Activated CD4-positive, alpha-beta T cell treated with anti-CD3 and anti-CD28 coated beads for 1 hour (primary cell): ENCODE data around the gene TPCN1.
A peak's percentile ranks its signal among the peaks of the same experiment; 100 is the strongest.
"Not testable (repeated sequence)": the region's sequence is repeated elsewhere in the genome, so short reads cannot be mapped to it uniquely, and the experiment has no call there.

Experiments
- DNase-seq: peaks from one replicate; pipeline ENCODE4 v3.0.0-alpha.2; 2020

TPCN1 gene

DNA sequence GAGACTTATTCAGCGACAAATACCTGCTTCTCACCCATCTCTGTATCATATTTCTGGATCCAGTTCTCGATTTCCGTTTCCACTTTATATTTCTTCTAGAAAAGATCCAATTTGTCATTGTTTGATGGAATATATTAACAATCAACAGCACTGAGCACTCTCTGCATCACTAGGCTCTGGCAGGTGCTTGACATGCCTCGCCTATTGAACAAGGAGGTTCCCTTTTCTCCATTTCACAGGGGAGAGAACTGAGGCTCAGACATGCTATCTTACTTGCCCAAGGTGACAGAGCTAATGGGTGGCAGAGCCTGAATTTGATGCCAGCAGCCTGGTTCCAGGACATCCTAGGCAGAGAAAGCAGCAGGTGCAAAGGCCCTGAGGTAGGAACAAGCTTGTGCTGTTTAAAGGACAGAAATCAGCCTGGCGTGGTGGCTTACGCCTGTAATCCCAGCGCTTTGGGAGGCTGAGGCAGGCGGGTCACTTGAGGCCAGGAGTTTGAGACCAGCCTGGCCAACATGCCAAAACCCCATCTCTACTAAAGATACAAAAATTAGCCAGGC is 23.7 kb upstream of the TPCN1 start:
- DNase-seq = no peak

DNA sequence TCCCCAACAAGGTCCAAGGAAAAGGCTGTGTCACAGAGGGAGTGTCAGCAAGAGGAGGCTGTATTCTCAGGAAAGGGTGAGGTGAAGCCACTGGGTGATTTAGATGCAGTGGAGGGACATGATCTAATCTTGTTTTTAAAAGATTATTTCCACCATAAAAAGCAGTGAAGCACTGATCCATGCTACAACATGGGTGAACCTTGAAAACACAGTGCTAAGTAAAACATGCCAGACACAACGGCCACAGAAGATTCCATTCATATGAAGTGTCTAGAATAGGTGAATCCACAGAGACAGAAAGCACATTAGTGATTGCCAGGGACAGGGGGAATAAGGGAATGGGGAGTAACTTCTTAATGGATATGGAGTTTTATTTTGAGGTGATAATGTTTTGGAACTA is 23.0 kb upstream of the TPCN1 start:
- DNase-seq = no peak

DNA sequence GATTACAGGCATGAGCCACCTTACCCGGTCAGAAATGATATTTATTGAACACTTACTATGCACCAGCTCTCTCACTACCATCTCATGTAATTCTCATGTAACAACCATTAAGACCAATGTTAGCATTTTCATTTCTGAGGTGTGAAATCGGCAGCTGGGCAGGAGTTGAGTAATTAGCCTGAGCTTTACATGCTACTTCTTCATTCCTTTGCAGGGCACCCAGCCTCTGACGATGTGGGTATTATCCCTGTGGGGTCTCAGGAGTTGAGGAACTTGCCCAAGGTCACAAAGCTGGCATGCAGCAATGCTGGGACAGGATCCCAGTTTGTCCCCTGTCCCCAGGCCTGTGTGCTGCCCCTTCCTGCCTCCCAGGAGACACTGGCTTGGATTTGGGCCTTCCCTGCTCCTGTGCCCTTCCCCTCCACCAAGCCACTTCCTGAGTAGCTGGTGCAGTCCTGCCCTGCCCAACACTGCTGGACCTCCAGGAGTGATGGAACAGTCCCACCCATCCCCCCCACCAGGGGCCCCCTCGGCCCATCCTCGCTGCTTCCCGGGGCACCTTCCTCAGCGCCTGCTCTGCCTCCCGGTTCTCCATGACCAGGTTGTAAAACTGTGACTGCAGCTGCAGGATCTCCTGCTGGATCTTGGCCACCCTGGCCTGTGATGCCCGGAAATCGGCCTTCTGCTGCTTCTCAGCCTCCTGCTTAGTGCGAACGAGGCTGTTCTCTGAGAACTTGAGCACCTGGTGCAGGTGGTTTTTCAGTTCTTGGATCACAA is 21.1 kb upstream of the TPCN1 start:
- DNase-seq = no peak

GRCh38 chr12:113201187-113202177 is 19.8 kb upstream of the TPCN1 start:
- no peak for DNase-seq

DNA sequence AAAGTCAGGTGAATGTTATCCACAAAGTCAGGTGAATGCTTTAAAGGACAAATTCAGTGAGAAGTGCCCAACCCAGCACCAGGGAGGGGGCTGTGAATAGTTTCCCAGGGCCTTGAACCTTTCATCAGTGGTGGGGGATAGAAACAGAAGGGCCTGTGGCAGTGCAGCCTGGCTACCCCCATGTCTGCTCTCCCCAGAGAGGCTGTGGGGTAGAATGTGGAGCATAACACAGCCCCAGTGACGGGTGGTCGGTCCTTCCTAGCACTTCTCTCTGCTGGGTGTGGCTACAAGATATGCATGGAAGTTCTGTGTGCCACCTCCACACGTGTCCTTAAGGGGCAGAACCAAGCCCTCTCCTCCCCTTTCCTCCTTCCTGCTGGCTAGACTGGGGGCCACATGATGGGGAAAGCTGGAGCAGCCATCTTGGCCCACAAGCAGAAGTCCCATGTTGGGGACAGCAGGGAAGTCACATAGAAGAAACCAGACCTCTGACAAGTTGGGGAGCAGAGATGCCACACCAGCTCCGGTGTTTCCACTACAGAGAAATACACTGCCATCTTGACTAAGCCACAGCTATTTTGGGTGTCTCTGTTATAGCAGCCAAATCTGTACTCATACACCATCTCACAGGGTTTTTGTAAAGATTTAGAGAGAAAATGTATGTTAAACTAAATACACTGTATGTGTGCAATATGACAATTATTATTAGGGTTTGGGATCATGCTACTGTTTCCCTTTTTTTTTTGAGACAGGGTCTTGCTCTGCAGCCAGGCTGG is 18.8 kb upstream of the TPCN1 start:
- DNase-seq = no peak

DNA sequence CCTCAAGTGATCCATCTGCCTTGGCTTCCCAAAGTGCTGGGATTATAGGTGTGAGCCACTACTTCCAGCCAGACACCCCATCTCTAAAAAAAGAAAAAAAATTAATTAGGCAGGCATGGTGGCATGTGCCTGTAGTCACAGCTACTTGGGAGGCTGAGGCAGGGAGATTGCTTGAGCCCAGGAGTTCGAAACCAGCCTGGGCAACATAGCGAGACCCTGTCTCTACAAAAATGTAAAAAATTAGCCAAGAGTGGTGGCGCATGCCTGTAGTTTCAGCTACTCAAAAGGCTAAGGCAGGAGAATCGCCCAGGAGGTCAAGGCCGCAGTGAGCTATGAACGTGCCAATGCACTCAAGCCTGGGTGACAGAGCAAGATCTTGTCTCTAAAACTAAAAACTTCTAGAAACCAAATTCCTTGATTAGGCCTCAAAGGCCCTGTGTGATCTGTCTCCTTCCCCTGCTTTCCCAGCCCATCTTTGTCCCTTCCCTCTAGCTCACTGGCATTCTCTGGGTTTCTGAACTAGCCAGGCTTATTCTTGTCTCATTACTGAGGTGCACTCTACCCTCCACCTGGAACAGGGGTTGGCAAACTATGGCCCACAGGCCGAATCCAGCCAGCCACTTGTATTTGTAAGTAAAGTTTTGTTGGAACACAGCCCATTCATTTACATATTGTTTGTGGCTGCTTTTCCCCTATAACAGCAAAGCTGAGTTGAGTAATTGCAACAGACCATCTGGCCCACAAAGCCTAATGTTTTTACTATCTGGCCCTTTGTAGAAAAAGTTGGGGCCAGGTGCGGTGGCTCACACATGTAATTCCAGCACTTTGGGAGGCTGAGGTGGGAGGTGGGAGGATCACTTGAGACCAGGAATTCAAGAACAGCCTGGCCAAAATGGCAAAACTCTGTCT is 17.2 kb upstream of the TPCN1 start:
- DNase-seq = no peak

GRCh38 chr12:113204804-113205203 is 16.5 kb upstream of the TPCN1 start:
- DNase-seq = no peak

DNA sequence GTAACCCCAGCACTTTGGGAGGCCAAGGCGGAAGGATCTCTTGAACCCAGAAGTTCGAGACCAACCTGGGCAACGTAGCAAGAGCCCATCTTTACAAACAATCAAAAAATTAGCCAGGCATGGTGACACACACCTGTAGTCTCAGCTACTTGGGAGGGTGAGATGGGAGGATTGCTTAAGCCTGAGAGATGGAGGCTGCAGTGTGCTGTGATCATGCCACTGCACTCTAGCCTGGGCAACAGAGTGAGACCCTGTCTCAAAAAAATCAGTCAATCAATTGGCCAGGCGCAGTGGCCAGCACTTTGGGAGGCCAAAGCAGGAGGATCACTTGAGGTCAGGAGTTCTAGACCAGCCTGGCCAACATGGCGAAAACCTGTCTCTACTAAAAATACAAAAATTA is 14.5 kb upstream of the TPCN1 start:
- not testable (repeated sequence) for DNase-seq

DNA sequence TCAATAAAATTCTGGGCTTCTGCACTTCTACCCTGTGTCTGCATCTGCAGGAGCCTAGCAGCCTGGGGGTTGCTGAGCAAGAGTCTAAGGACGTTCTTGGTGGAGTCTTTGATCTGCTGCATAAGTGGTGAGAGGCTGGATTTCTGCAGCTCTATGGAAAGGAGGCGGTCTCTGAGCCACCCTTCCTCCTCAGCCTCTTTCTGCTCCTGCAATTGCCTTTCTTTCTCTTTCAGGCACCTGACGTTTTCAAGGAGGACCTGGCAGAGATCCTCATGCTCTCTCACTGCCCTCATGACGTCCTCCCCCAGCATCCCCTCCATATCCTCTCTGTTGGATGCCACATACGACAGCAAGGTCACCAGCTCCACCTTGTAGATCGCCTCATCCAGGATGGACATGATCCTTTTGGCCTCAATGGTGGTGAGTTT is 13.6 kb upstream of the TPCN1 start:
- DNase-seq = no peak

DNA sequence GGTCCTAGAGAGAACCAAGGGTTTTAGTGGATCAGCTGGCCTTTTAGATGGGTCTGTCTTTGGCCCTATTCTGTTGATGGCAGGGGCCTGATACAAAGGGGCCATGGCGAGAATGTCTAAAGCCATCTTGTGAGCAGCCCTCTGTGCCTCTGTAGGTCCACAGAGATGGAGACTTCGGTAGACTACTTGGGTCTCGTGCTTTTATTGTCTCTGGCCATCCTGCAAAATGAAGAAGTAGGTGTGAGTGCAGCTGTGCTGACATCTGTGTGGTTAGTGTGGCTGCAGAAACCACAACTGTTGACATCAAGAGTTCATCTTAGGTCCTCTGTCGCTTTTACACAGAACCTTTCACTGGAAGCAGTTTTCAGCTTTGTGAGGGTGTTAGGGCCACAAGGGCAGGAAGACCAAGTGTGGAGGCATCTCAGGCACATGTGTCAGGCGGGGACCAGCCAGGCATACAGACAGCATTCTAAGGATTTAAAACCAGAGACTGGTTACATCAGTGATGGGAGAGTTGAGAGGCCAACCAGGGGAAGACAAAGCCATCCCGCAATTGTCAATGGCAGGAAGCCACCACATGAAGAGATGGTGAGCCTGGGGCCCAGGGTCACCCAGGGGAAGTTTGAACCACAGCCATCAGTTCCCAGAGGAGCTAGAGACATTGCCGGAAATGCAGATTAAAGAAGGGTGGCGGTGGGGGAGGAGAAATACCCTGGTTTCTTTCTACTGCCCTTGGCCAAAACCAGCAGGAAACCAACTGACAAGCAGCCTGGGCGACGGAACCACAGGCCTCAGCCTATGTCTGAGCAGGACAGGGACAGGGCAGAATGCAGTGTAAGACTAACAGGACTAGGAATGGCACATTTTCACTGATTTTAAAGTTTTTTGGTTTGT is 13.0 kb upstream of the TPCN1 start:
- DNase-seq = peak; percentile 19

DNA sequence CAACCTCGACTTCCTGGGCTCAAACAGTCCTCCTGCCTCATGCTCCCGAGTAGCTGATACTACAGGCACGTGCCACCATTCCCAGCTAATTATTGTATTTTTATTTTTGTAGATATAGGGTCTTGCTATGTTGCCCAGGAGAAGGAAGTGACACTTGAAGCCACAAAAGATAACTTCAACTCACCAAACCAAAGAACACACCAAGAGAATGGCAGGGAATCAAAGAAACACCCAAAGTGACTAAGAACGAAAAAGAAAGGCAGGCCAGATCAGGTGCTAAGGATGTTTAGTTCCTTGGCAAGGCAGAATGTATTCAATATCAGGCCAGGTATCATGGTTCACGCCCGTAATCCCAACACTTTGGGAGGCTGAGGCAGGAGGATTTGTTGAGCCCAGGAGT is 10.1 kb upstream of the TPCN1 start:
- DNase-seq = no peak

- no peak for DNase-seq
These were observed 6.3 kb upstream of the TPCN1 start for GRCh38 chr12:113214895-113215400.

DNA sequence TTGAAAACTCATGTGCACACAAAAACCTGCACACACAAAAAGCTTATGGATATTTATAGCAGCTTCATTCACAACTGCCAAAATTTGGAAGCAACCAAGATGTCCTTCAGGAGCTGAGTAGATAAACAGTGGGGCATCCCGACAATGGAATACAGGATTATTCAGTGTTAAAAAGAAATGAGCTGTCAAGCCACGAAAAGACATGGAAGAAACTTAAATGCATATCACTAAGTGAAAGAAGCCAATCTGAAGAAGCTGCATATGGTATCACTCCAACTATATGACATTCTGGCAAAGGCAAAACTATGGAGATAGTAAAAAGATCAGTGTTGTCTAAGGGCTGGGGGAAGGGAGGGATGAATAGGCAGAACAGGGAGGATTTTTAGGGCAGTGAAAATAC is 5.2 kb upstream of the TPCN1 start:
- no peak for DNase-seq

GRCh38 chr12:113220593-113221180 is 577 bp upstream of the TPCN1 start:
- DNase-seq = no peak

DNA sequence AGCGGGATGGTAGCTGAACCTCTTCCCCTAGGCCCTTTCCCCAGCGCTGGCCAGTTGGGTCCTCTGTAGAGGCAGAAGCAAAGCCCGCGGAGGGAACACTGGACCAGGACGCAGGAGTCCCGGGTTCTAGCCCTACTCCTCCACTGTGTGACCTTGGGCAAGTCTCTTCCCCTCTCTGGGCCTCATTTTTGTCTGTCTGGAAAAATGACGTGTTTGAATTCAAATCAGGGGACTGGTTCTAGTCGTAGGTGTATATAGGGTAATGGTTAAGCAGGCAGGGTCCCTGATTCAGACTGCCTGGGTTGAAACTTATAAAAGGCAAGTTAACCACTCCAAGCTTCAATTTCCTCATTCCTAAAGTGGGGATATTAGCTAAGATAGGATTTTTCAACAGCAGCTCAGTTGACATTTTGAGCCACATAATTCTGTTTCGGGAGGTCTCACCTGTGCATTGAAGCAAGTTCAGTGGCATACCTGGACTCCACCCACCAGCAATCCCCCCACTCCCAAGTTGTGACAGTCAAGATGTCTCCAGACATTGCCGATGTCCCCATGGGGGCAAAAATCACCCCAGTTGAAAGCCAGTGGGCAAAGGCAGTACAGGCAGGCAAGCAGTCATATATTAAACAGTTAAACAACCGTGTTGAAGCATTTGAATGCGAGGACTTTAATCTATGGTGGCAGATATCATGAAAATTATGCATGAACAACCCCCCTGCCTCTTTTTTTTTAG is 899 bp downstream of the TPCN1 start:
- DNase-seq = no peak

- no peak for DNase-seq
These were observed 1.7 kb downstream of the TPCN1 start for GRCh38 chr12:113222730-113223531.

DNA sequence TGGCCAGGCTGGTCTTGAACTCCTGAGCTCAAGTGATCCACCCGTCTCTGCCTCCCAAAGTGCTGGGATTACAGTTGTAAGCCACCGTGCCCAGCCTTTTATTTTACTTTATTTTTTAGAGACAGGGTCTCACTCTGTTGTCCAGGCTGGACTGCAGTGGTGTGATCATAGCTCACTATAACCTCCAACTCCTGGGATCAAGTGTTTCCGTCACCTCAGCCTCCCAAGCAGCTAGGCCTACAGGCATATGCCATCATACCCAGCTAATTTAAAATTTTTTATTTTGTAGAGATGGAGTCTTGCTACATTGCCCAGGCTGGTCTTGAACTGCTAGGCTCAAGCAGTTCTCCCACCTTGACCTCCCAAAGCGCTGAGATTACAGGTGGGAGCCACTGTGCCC is 3.7 kb downstream of the TPCN1 start:
- no peak for DNase-seq
